GM12878 (cell line): Measurements from ENCODE around the gene MAGI3. TPM values are rescaled to one million over a fixed set of nuclear protein-coding genes. Genes with fewer than 3 reads are reported as not detected.

Experiments
- polyA plus RNA-seq, 11 experiments: library from polyadenylated mRNA; depleted of rRNA in 4 of 11; unstranded in 6 of 11; stranded (reverse) in 5 of 11; fragments of >200 nt; fragmentation: Nextera tagmentation in 4 of 11; fragmentation: Illumina TruSeq in 1 of 11; extraction: Ambion mirVana in 4 of 11; extraction: Trizol in 1 of 11; gene quantifications; 1 replicate in 1 of 11; 2 replicates in 10 of 11; pipeline versions ENCODE4 v1.2.1 to v1.2.3, GENCODE V29; 2011 to 2016; ENCODE audit warnings: inconsistent platforms in 2 of 11, missing spikeins in 2 of 11, low read depth in 1 of 11
- small RNA-seq: library from RNA; depleted of rRNA; stranded (forward); fragments of <200 nt; gene quantifications from one replicate; pipeline ENCODE3, GENCODE V24; 2014
- total RNA-seq, 4 experiments: library from RNA; depleted of rRNA in 3 of 4; stranded (reverse); fragments of >200 nt in 3 of 4; fragmentation: Illumina TruSeq in 1 of 4; extraction: Trizol in 1 of 4; gene quantifications; 2 replicates each; pipeline versions ENCODE4 v1.2.1 to v1.2.3, GENCODE V29; 2013 to 2021

MAGI3 gene
- total and polyA plus RNA-seq, 10 of the 15 experiments (the other 5 are each of a cell fraction or from before 2014, with no cell fraction given): 0.17 to 0.65 (median 0.32) TPM

Small RNAs within 50 kb of the gene (small RNA-seq; reads per million reads assigned to genes)
- gene MTND5P20: not detected
